Neural cell (in vitro differentiated cells): Measurements from ENCODE around the gene NPAS3. TPM values are rescaled to one million over a fixed set of nuclear protein-coding genes. Genes with fewer than 3 reads are reported as not detected.

Experiments used
- H2AFZ ChIP-seq: fragments of 200-600, 300-800 bp; sonication (generic), shearing (Covaris generic); 2 replicates; pipeline ENCODE4 v1.6.0; 2014; ENCODE audit warnings: low read depth, mild to moderate bottlenecking, antibody characterized with exemption, low read length, moderate library complexity
- H3F3A ChIP-seq: fragments of 200-600 bp; shearing (Covaris generic); 2 replicates; pipeline ENCODE4 v1.6.1; 2016; ENCODE audit warnings: mild to moderate bottlenecking, moderate library complexity, mixed read lengths, antibody characterized with exemption, low read length; ENCODE audit not compliant: insufficient read depth, poor library complexity, severe bottlenecking
- H3K27ac ChIP-seq: fragments of 200-600, 300-800 bp; sonication (generic), shearing (Covaris generic); 2 replicates; pipeline ENCODE4 v1.5.1; 2014; ENCODE audit warnings: mild to moderate bottlenecking, low read length, moderate library complexity
- H3K27me3 ChIP-seq: fragments of 300-800, 200-600 bp; sonication (generic), shearing (Covaris generic); 2 replicates; pipeline ENCODE4 v1.6.0; 2014; ENCODE audit warnings: mild to moderate bottlenecking, low read depth, low read length, moderate library complexity; ENCODE audit not compliant: insufficient read depth
- H3K36me3 ChIP-seq: fragments of 300-800, 200-600 bp; sonication (generic), shearing (Covaris generic); 2 replicates; pipeline ENCODE4 v1.5.1; 2014; ENCODE audit warnings: mild to moderate bottlenecking, antibody characterized with exemption, low read length, moderate library complexity; ENCODE audit not compliant: insufficient read depth
- H3K4me2 ChIP-seq: fragments of 300-800, 200-600 bp; sonication (generic), shearing (Covaris generic); 2 replicates; pipeline ENCODE4 v1.6.0; 2014; ENCODE audit warnings: mild to moderate bottlenecking, low read length
- H3K4me3 ChIP-seq: fragments of 300-800, 200-600 bp; sonication (generic), shearing (Covaris generic); 2 replicates; pipeline ENCODE4 v1.5.1; 2014; ENCODE audit warnings: mild to moderate bottlenecking, low read length, moderate library complexity
- H3K79me2 ChIP-seq: fragments of 200-600 bp; shearing (Covaris generic); replicated peaks from 2 replicates; pipeline ENCODE4 v1.6.0; 2014; ENCODE audit warnings: mild to moderate bottlenecking, low read length, moderate library complexity; ENCODE audit not compliant: insufficient read depth
- H3K9ac ChIP-seq: fragments of 300-800, 200-600 bp; sonication (generic), shearing (Covaris generic); 2 replicates; pipeline ENCODE4 v1.6.1; 2016; ENCODE audit warnings: mild to moderate bottlenecking, low read length, mixed read lengths
- H3K9me2 ChIP-seq: fragments of 200-600 bp; shearing (Covaris generic); 2 replicates; pipeline ENCODE4 v1.6.1; 2016; ENCODE audit warnings: mild to moderate bottlenecking, low read length, mixed read lengths; ENCODE audit not compliant: insufficient read depth
- H3K9me3 ChIP-seq: fragments of 200-600, 300-800 bp; sonication (generic), shearing (Covaris generic); 2 replicates; pipeline ENCODE4 v1.6.1; 2016; ENCODE audit warnings: mild to moderate bottlenecking, mixed run types, low read length, moderate library complexity, mixed read lengths
- H4K20me1 ChIP-seq: fragments of 200-600 bp; shearing (Covaris generic); 2 replicates; pipeline ENCODE4 v1.6.1; 2016; ENCODE audit warnings: mild to moderate bottlenecking, mixed run types; ENCODE audit not compliant: insufficient read depth
- EP300 ChIP-seq: fragments of 450-650 bp; conservative IDR thresholded peaks from 2 replicates; pipeline ENCODE4 v1.6.1; 2014; ENCODE audit warnings: antibody characterized with exemption, mild to moderate bottlenecking, moderate library complexity; ENCODE audit not compliant: poor library complexity, severe bottlenecking
- EZH2 ChIP-seq: fragments of 200-600, 300-800 bp; shearing (Covaris generic), sonication (generic); IDR thresholded peaks from 2 replicates; pipeline ENCODE4 v1.6.1; 2014; ENCODE audit warnings: antibody characterized with exemption, low read length, borderline replicate concordance, mild to moderate bottlenecking; ENCODE audit not compliant: insufficient read depth, poor library complexity, severe bottlenecking
- MXI1 ChIP-seq: fragments of 450-650 bp; conservative IDR thresholded peaks from 2 replicates; pipeline ENCODE4 v1.6.1; 2014; ENCODE audit warnings: antibody characterized with exemption, mild to moderate bottlenecking; ENCODE audit not compliant: poor library complexity, severe bottlenecking
- POLR2AphosphoS5 ChIP-seq: IDR thresholded peaks from 2 replicates; pipeline ENCODE4 v1.6.1; 2012
- RAD21 ChIP-seq: fragments of 450-650 bp; conservative IDR thresholded peaks from 2 replicates; pipeline ENCODE4 v1.6.1; 2014; ENCODE audit warnings: antibody characterized with exemption, mild to moderate bottlenecking, moderate library complexity
- SMC3 ChIP-seq: fragments of 450-650 bp; conservative IDR thresholded peaks from 2 replicates; pipeline ENCODE4 v1.6.1; 2014; ENCODE audit warnings: antibody characterized with exemption, mild to moderate bottlenecking, moderate library complexity; ENCODE audit not compliant: poor library complexity
- TAF1 ChIP-seq: IDR thresholded peaks from 2 replicates; pipeline ENCODE4 v1.6.1; 2012; ENCODE audit warnings: low read depth
- polyA plus RNA-seq: library from polyadenylated mRNA; depleted of rRNA; stranded (reverse); fragments of >200 nt; gene quantifications from 2 replicates; pipeline ENCODE4 v1.2.3, GENCODE V29; 2014
- TF ChIP-seq, protein P1 (sequence below): IDR thresholded peaks from 2 replicates; pipeline ENCODE4 v1.6.1; 2012; ENCODE audit warnings: borderline replicate concordance
- TF ChIP-seq, protein P2 (sequence below): fragments of 450-650 bp; IDR thresholded peaks from 2 replicates; pipeline ENCODE4 v1.5.1; 2014; ENCODE audit warnings: antibody characterized with exemption, mild to moderate bottlenecking, moderate library complexity; ENCODE audit not compliant: poor library complexity, severe bottlenecking

Gene NPAS3
- polyA plus RNA-seq, 1 donor from 2014 or later, result 1.3 TPM

DNA sequence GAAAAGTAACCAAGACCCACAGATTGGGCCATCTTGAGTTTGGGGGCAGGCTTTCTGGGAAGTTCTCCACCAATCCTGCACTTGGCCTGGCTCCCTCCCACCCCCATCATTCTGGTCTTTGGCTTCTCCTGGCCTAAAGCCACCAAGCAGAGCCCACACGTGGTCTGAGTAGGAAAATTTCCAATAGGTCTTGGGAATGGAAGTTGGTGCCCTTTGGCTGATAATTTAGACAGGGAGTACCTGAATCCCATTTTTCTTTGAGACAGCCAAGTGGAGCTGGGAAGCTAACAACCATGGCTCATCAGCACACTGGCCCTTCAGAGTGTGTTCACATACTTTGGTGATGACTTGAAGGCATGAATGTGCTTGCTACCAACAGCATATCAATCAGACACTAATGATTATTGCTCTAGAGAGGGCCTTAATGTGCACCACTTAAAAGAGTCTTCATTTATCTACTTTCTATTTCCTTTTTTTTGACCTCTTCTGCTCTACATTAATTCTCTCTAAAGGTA, 856.2 kb downstream of the NPAS3 start:
- H3K9ac ChIP-seq, result no peak overlapping the region
- TF ChIP-seq, protein P1, sequence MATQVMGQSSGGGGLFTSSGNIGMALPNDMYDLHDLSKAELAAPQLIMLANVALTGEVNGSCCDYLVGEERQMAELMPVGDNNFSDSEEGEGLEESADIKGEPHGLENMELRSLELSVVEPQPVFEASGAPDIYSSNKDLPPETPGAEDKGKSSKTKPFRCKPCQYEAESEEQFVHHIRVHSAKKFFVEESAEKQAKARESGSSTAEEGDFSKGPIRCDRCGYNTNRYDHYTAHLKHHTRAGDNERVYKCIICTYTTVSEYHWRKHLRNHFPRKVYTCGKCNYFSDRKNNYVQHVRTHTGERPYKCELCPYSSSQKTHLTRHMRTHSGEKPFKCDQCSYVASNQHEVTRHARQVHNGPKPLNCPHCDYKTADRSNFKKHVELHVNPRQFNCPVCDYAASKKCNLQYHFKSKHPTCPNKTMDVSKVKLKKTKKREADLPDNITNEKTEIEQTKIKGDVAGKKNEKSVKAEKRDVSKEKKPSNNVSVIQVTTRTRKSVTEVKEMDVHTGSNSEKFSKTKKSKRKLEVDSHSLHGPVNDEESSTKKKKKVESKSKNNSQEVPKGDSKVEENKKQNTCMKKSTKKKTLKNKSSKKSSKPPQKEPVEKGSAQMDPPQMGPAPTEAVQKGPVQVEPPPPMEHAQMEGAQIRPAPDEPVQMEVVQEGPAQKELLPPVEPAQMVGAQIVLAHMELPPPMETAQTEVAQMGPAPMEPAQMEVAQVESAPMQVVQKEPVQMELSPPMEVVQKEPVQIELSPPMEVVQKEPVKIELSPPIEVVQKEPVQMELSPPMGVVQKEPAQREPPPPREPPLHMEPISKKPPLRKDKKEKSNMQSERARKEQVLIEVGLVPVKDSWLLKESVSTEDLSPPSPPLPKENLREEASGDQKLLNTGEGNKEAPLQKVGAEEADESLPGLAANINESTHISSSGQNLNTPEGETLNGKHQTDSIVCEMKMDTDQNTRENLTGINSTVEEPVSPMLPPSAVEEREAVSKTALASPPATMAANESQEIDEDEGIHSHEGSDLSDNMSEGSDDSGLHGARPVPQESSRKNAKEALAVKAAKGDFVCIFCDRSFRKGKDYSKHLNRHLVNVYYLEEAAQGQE, result no peak
- TF ChIP-seq TAF1 (no peak), EP300 (no peak), RAD21 (no peak), EZH2 (no peak), MXI1 (no peak), POLR2AphosphoS5 (no peak)
- TF ChIP-seq, protein P2, sequence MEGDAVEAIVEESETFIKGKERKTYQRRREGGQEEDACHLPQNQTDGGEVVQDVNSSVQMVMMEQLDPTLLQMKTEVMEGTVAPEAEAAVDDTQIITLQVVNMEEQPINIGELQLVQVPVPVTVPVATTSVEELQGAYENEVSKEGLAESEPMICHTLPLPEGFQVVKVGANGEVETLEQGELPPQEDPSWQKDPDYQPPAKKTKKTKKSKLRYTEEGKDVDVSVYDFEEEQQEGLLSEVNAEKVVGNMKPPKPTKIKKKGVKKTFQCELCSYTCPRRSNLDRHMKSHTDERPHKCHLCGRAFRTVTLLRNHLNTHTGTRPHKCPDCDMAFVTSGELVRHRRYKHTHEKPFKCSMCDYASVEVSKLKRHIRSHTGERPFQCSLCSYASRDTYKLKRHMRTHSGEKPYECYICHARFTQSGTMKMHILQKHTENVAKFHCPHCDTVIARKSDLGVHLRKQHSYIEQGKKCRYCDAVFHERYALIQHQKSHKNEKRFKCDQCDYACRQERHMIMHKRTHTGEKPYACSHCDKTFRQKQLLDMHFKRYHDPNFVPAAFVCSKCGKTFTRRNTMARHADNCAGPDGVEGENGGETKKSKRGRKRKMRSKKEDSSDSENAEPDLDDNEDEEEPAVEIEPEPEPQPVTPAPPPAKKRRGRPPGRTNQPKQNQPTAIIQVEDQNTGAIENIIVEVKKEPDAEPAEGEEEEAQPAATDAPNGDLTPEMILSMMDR, result no peak
- H3K4me2 ChIP-seq, result no peak overlapping the region
- H3K79me2 ChIP-seq, result no peaks in the 10 kb centered on the region
- H3F3A ChIP-seq, result no peaks in the 10 kb centered on the region
- H3K9me3 ChIP-seq, result no peaks in the 10 kb centered on the region
- H2AFZ ChIP-seq, result no peak overlapping the region
- no peaks in the 10 kb centered on the region for H4K20me1 ChIP-seq
- no peaks in the 10 kb centered on the region for H3K27me3 ChIP-seq
- H3K4me3 ChIP-seq, result no peak overlapping the region
- H3K27ac ChIP-seq, result no peak overlapping the region
- H3K36me3 ChIP-seq, result no peaks in the 10 kb centered on the region
- no peaks in the 10 kb centered on the region for H3K9me2 ChIP-seq

DNA sequence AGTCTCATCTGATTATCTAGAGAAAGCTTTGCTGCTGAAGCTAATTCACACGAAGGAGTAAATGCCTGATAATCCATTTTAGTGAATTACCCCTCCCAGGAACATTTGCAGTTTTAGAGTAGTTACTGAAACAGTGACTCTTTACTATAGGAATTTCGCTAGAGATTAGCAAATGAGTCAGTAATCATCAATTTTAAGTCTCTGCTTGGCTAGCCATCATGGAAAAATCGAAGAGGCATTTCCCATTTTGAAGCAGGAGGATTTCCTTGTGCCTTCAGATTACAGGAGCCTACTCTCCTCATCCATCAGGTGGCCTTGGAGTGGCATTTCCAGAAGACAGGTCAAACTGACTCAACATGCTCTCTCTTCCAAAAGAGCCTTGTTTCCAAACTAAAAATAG, 857.7 kb downstream of the NPAS3 start:
- Histone ChIP-seq H3K79me2 (no peaks in the 10 kb centered on the region), H2AFZ (no peak overlapping the region), H3K27me3 (no peaks in the 10 kb centered on the region), H3K9me3 (no peaks in the 10 kb centered on the region), H3K4me2 (no peak overlapping the region), H4K20me1 (no peaks in the 10 kb centered on the region), H3K4me3 (no peak overlapping the region), H3K9ac (no peak overlapping the region), H3K27ac (no peak overlapping the region), H3K9me2 (no peaks in the 10 kb centered on the region), H3K36me3 (no peaks in the 10 kb centered on the region), H3F3A (no peaks in the 10 kb centered on the region)
- TF ChIP-seq MXI1 (no peak), TAF1 (no peak), SMC3 (no peak), EP300 (no peak), RAD21 (no peak), EZH2 (no peak), POLR2AphosphoS5 (no peak)
- TF ChIP-seq, protein P2, result no peak
- TF ChIP-seq, protein P1, result no peak
